ENCODE measurements around the gene FAM98A. TPM values are rescaled to one million over a fixed set of nuclear protein-coding genes. Genes with fewer than 3 reads are reported as not detected.

The FAM98A gene
- total RNA-seq: 10 to 100 TPM; 51.5 to 95.9 TPM

- peak; percentile 98 for DNase-seq (ENCODE audit: low spot score)
- H3K27me3 Mint-ChIP-seq: peaks cover 3 to 6% of the 10 kb centered on the region in 2 donors
- H3K27ac Mint-ChIP-seq: peak within 1 kb of the TSS; percentile 82 to 91
- peak; percentile 98 to 99 for ATAC-seq
- H3K36me3 Mint-ChIP-seq: peaks cover 11% of the 10 kb centered on the region
- no peaks in the 10 kb centered on the region for H3K9me3 Mint-ChIP-seq
- peak within 1 kb of the TSS; percentile 97 for H3K4me3 Mint-ChIP-seq
- peaks cover 15 to 37% of the 10 kb centered on the region in 2 donors for H3K4me1 Mint-ChIP-seq (ENCODE audit: low read depth in 2 of 2)
Measured at GRCh38 chr2:33599175-33599942, at the start of gene FAM98A. TSS of gene FAM98A (minus strand) at chr2:33599299. CDS start at chr2:33599221, 78 bp downstream.

- Mint-ChIP-seq H3K4me1 (ENCODE audit: low read depth in 2 of 2) (no peaks in the 10 kb centered on the region), H3K4me3 (no peak overlapping the region), H3K27me3 (peaks cover 13 to 24% of the 10 kb centered on the region in 2 donors), H3K9me3 (peaks cover 4% of the 10 kb centered on the region), H3K27ac (no peak overlapping the region), H3K36me3 (peaks cover 6% of the 10 kb centered on the region)
- ATAC-seq (no peak), DNase-seq (ENCODE audit: low spot score) (no peak)
Measured at GRCh38 chr2:33645861-33646260, 46.8 kb upstream of the FAM98A start.

- no peak for ATAC-seq
Measured at GRCh38 chr2:33644215-33644614, 45.1 kb upstream of the FAM98A start.

GRCh38 chr2:33636001-33636400, 36.9 kb upstream of the FAM98A start:
- Mint-ChIP-seq H3K4me3 (no peak overlapping the region), H3K27ac (no peak overlapping the region), H3K36me3 (no peaks in the 10 kb centered on the region), H3K27me3 (peaks cover 2 to 20% of the 10 kb centered on the region in 2 donors), H3K9me3 (no peaks in the 10 kb centered on the region), H3K4me1 (ENCODE audit: low read depth in 2 of 2) (no peaks in the 10 kb centered on the region)
- ATAC-seq (no peak), DNase-seq (ENCODE audit: low spot score) (no peak)

More at GRCh38 chr2:33644215-33644614, 45.1 kb upstream of the FAM98A start:
- Mint-ChIP-seq H3K4me1 (ENCODE audit: low read depth in 2 of 2) (no peaks in the 10 kb centered on the region), H3K27me3 (peaks cover 14 to 24% of the 10 kb centered on the region in 2 donors), H3K36me3 (peaks cover 6% of the 10 kb centered on the region), H3K4me3 (no peak overlapping the region), H3K9me3 (peaks cover 4% of the 10 kb centered on the region), H3K27ac (no peak overlapping the region)
- DNase-seq (ENCODE audit: low spot score): no peak

GRCh38 chr2:33634261-33634910, 35.3 kb upstream of the FAM98A start:
- Mint-ChIP-seq H3K4me3 (no peak overlapping the region), H3K9me3 (no peaks in the 10 kb centered on the region), H3K36me3 (no peaks in the 10 kb centered on the region), H3K27ac (no peak overlapping the region), H3K27me3 (peaks cover under 1 to 24% of the 10 kb centered on the region in 2 donors), H3K4me1 (ENCODE audit: low read depth in 2 of 2) (no peaks in the 10 kb centered on the region)
- no peak for ATAC-seq
- DNase-seq (ENCODE audit: low spot score): no peak

GRCh38 chr2:33633315-33633714, 34.2 kb upstream of the FAM98A start:
- Mint-ChIP-seq H3K4me1 (ENCODE audit: low read depth in 2 of 2) (no peaks in the 10 kb centered on the region), H3K9me3 (no peaks in the 10 kb centered on the region), H3K4me3 (no peak overlapping the region), H3K36me3 (no peaks in the 10 kb centered on the region), H3K27ac (no peak overlapping the region), H3K27me3 (peaks cover 2 to 24% of the 10 kb centered on the region in 2 donors)
- DNase-seq (ENCODE audit: low spot score) (no peak), ATAC-seq (no peak)

DNA sequence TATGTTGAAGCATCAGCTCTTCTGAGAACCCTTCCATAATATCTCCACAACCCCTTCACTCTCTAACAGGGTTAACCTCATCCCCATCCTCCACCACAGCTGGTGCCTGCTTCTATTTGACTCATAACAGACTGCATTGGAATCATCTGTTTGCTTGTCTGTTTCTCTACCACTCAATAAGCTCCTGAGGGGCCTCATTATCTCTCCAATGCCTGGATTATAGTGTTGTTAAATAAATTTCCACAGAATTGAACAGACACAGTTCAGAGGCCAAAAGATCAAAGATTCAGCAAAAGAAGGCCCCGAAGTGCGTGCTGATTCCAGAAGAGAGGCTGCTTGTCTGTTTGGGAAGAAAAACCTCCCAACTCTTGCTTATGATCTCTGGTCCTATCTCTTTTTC, 33.7 kb upstream of the FAM98A start:
- Mint-ChIP-seq H3K4me3 (no peak overlapping the region), H3K4me1 (ENCODE audit: low read depth in 2 of 2) (no peaks in the 10 kb centered on the region), H3K36me3 (no peaks in the 10 kb centered on the region), H3K9me3 (no peaks in the 10 kb centered on the region), H3K27me3 (peaks cover 2 to 24% of the 10 kb centered on the region in 2 donors), H3K27ac (no peak overlapping the region)
- no peak for ATAC-seq
- no peak for DNase-seq (ENCODE audit: low spot score)

DNA sequence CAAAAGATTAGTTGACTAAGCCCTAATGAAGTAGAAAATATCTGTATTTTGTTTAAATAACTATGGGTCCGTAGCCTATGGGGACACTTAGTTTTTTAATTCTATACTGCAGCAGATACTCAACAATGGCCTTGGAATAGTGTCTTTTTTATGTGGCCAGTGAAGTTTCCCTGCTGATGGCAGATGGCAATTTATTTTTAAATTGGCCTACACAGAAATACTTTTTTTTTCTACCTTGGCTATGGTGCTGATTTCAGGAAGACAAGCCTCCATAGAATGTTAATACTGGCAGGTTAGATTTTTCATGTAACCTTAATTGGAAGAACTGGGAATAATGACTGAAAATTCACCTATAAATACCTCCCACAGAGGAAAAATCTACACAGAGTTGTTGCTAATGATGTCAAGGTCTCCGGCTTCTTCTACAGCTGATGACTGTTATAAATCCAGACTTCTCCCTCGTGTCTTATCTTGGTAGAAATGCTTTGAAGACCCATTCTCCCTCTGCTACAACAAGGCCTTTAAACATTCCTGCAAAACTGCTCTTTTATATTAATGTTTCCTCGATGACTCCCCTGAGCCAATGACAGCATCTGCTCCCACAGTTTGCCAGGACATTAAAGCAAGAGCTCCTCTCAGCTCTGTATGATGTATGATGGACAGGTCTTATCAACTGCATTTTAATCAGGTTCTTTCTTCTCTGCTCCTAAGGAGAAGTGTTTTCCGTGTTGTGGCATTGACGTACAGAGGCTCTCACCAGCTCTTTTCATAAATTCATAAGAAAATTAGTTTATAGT, 29.1 kb upstream of the FAM98A start:
- no peak overlapping the region for H3K4me3 Mint-ChIP-seq
- H3K27ac Mint-ChIP-seq: no peak overlapping the region
- no peaks in the 10 kb centered on the region for H3K4me1 Mint-ChIP-seq (ENCODE audit: low read depth in 2 of 2)
- H3K36me3 Mint-ChIP-seq: no peaks in the 10 kb centered on the region
- H3K9me3 Mint-ChIP-seq: no peaks in the 10 kb centered on the region
- DNase-seq (ENCODE audit: low spot score): no peak
- ATAC-seq: no peak
- peaks cover 2 to 37% of the 10 kb centered on the region in 2 donors for H3K27me3 Mint-ChIP-seq

DNA sequence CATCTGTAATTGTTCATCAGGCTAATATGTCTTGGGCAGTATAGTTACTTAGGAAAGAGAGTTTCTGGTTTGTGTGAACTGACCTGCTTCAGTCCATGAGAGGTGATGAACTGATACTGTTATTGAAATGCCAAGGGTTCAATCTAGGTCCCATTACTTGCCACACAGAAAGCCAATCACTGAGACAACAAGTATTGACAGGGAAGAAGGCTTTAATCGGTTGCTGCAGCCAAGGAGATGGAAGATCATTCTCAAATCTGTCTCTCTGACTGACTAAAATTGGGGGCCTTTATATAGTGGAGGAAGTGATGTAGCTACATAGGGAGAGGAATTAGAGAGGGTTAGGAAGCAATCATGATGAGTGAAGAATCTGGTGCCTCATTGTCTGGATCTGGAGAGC, 19.9 kb upstream of the FAM98A start:
- H3K27ac Mint-ChIP-seq: no peak overlapping the region
- no peak for DNase-seq (ENCODE audit: low spot score)
- no peak for ATAC-seq
- peaks cover 13% of the 10 kb centered on the region for H3K36me3 Mint-ChIP-seq
- H3K9me3 Mint-ChIP-seq: peaks cover 8% of the 10 kb centered on the region
- H3K27me3 Mint-ChIP-seq: peaks cover 2 to 7% of the 10 kb centered on the region in 2 donors
- no peak overlapping the region for H3K4me3 Mint-ChIP-seq
- H3K4me1 Mint-ChIP-seq (ENCODE audit: low read depth in 2 of 2): no peaks in the 10 kb centered on the region

DNA sequence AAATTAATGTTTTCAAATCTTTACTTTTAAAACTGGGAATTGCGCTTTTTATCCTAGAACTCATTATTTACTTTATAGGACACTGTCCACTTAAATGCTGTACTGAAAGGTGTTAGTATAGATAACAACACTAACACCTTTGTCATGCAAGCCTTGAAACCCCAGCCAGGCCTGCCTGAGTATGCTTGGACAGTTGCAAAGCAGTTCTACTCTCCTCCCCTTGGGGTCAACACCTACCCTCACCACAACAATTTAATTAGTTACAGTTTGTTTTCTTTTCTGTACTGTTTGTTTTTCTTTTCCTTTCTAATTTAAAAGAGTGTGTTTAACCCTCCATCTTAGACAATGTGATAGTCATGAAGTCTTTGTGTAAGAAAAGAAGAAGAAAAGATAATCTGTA, 18.9 kb upstream of the FAM98A start:
- Mint-ChIP-seq H3K4me3 (no peak overlapping the region), H3K36me3 (peaks cover 13% of the 10 kb centered on the region), H3K27ac (no peak overlapping the region), H3K9me3 (peaks cover 8% of the 10 kb centered on the region), H3K27me3 (peaks cover 2 to 7% of the 10 kb centered on the region in 2 donors), H3K4me1 (ENCODE audit: low read depth in 2 of 2) (no peaks in the 10 kb centered on the region)
- no peak for DNase-seq (ENCODE audit: low spot score)
- no peak for ATAC-seq

GRCh38 chr2:33617401-33617800, 18.3 kb upstream of the FAM98A start:
- peaks cover under 1 to 2% of the 10 kb centered on the region in 2 donors for H3K27me3 Mint-ChIP-seq
- peaks cover 8% of the 10 kb centered on the region for H3K9me3 Mint-ChIP-seq
- no peak overlapping the region for H3K4me3 Mint-ChIP-seq
- H3K27ac Mint-ChIP-seq: no peak overlapping the region
- H3K4me1 Mint-ChIP-seq (ENCODE audit: low read depth in 2 of 2): no peaks in the 10 kb centered on the region
- peaks cover 13% of the 10 kb centered on the region for H3K36me3 Mint-ChIP-seq
- ATAC-seq (no peak), DNase-seq (ENCODE audit: low spot score) (no peak)

- no peak overlapping the region for H3K4me3 Mint-ChIP-seq
- DNase-seq (ENCODE audit: low spot score): no peak
- no peaks in the 10 kb centered on the region for H3K4me1 Mint-ChIP-seq (ENCODE audit: low read depth in 2 of 2)
- no peak for ATAC-seq
- H3K36me3 Mint-ChIP-seq: peaks cover 13% of the 10 kb centered on the region
- no peak overlapping the region for H3K27ac Mint-ChIP-seq
- H3K27me3 Mint-ChIP-seq: peaks cover 0 to 2% of the 10 kb centered on the region in 2 donors
- H3K9me3 Mint-ChIP-seq: peaks cover 8% of the 10 kb centered on the region
Measured at GRCh38 chr2:33616873-33617272, 17.8 kb upstream of the FAM98A start.

GRCh38 chr2:33614190-33614589, 15.1 kb upstream of the FAM98A start:
- H3K4me3 Mint-ChIP-seq: no peak overlapping the region
- no peaks in the 10 kb centered on the region for H3K4me1 Mint-ChIP-seq (ENCODE audit: low read depth in 2 of 2)
- DNase-seq (ENCODE audit: low spot score) (no peak), ATAC-seq (no peak)
- peaks cover 10% of the 10 kb centered on the region for H3K36me3 Mint-ChIP-seq
- H3K9me3 Mint-ChIP-seq: peaks cover 7% of the 10 kb centered on the region
- H3K27me3 Mint-ChIP-seq: peaks cover 0 to 2% of the 10 kb centered on the region in 2 donors
- no peak overlapping the region for H3K27ac Mint-ChIP-seq

DNA sequence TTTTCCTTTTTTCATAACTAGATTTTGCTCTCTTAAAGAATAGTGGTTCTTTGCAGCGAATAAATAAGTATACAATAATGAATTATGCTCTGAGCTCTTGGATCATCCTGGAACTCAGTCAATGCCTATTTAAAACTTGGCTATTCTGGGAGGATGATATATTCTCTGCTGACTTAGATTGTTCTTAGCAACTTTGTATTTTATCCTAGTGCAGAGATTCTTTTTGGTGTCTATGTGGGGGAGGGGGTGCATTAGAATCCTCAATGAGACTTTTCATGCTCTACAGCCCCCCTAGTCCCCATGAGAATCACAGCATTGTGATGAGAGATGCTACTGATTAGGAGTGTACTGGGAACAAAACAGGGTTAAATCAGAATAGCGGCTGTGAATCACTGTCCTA, 8.8 kb upstream of the FAM98A start:
- Mint-ChIP-seq H3K27me3 (peaks cover 6 to 7% of the 10 kb centered on the region in 2 donors), H3K36me3 (no peaks in the 10 kb centered on the region), H3K4me3 (no peak overlapping the region), H3K9me3 (no peaks in the 10 kb centered on the region), H3K27ac (no peak overlapping the region), H3K4me1 (ENCODE audit: low read depth in 2 of 2) (no peaks in the 10 kb centered on the region)
- ATAC-seq (no peak), DNase-seq (ENCODE audit: low spot score) (no peak)
